ENCODE data around the gene RNF19B.

- TF ChIP-seq, protein P1, sequence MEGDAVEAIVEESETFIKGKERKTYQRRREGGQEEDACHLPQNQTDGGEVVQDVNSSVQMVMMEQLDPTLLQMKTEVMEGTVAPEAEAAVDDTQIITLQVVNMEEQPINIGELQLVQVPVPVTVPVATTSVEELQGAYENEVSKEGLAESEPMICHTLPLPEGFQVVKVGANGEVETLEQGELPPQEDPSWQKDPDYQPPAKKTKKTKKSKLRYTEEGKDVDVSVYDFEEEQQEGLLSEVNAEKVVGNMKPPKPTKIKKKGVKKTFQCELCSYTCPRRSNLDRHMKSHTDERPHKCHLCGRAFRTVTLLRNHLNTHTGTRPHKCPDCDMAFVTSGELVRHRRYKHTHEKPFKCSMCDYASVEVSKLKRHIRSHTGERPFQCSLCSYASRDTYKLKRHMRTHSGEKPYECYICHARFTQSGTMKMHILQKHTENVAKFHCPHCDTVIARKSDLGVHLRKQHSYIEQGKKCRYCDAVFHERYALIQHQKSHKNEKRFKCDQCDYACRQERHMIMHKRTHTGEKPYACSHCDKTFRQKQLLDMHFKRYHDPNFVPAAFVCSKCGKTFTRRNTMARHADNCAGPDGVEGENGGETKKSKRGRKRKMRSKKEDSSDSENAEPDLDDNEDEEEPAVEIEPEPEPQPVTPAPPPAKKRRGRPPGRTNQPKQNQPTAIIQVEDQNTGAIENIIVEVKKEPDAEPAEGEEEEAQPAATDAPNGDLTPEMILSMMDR (IDR thresholded peaks at IDR 0.05) = no peak
- TF ChIP-seq POLR2A (IDR thresholded peaks at IDR 0.05) = no peak
Measured at GRCh38 chr1:32953495-32953894, 11.1 kb downstream of the RNF19B start.
